SU-DHL-6 (cell line): ENCODE measurements around the gene ZNF862.

Experiments used
- H2AFZ ChIP-seq: fragments of 200-600 bp; sonication (generic); 2 replicates; pipeline ENCODE4 v1.6.1; 2014; ENCODE audit warnings: low read depth, mild to moderate bottlenecking, moderate library complexity, mixed read lengths, antibody characterized with exemption, low read length; ENCODE audit not compliant: severe bottlenecking
- H3F3A ChIP-seq: fragments of 200-600 bp; shearing (Covaris generic); 2 replicates; pipeline ENCODE4 v1.6.0; 2016; ENCODE audit warnings: antibody characterized with exemption, mild to moderate bottlenecking; ENCODE audit not compliant: insufficient read depth
- H3K27ac ChIP-seq: fragments of 200-600 bp; sonication (generic); 2 replicates; pipeline ENCODE4 v1.5.1; 2016; ENCODE audit warnings: low read depth, mild to moderate bottlenecking, low read length, moderate library complexity, mixed read lengths
- H3K27me3 ChIP-seq: fragments of 200-600 bp; sonication (generic), shearing (Covaris generic); 2 replicates; pipeline ENCODE4 v1.6.0; 2014; ENCODE audit warnings: mild to moderate bottlenecking, low read length
- H3K36me3 ChIP-seq: fragments of 200-600 bp; sonication (generic); 2 replicates; pipeline ENCODE4 v1.6.1; 2014; ENCODE audit warnings: mild to moderate bottlenecking, low read length, mixed read lengths
- H3K4me2 ChIP-seq: fragments of 300-600, 200-600 bp; shearing (Covaris generic), sonication (generic); 2 replicates; pipeline ENCODE4 v1.6.0; 2014; ENCODE audit warnings: low read length, low read depth, mild to moderate bottlenecking; ENCODE audit not compliant: poor library complexity, severe bottlenecking
- H3K4me3 ChIP-seq: fragments of 200-600 bp; sonication (generic); 2 replicates; pipeline ENCODE4 v1.5.1; 2014; ENCODE audit warnings: antibody characterized with exemption, low read length, mild to moderate bottlenecking, mixed read lengths; ENCODE audit not compliant: insufficient read depth, poor library complexity, severe bottlenecking
- H3K79me2 ChIP-seq: fragments of 200-600 bp; sonication (generic); 2 replicates; pipeline ENCODE4 v1.6.1; 2014; ENCODE audit warnings: mild to moderate bottlenecking, low read length, moderate library complexity; ENCODE audit not compliant: insufficient read depth
- H3K9ac ChIP-seq: fragments of 200-600 bp; sonication (generic); 2 replicates; pipeline ENCODE4 v1.7.0; 2014; ENCODE audit warnings: mild to moderate bottlenecking, low read length
- H3K9me2 ChIP-seq: fragments of 200-600 bp; sonication (generic); replicated peaks from 2 replicates; pipeline ENCODE4 v1.6.1; 2014; ENCODE audit warnings: low read length; ENCODE audit not compliant: insufficient read depth
- H3K9me3 ChIP-seq: fragments of 200-600 bp; sonication (generic); 2 replicates; pipeline ENCODE4 v1.6.1; 2014; ENCODE audit warnings: low read length, mixed read lengths; ENCODE audit not compliant: insufficient read depth
- H4K20me1 ChIP-seq: fragments of 200-600 bp; sonication (generic); 2 replicates; pipeline ENCODE4 v1.6.1; 2014; ENCODE audit warnings: low read depth, mild to moderate bottlenecking, antibody characterized with exemption, low read length, moderate library complexity, mixed read lengths
- EZH2phosphoT487 ChIP-seq: fragments of 200-600 bp; sonication (generic), shearing (Covaris generic); conservative IDR thresholded peaks from 2 replicates; pipeline ENCODE4 v1.6.1; 2018; ENCODE audit warnings: mild to moderate bottlenecking, antibody characterized with exemption, low read length, moderate library complexity, mixed read lengths
- TF ChIP-seq, protein P1 (sequence below): fragments of 200-600 bp; sonication (generic); IDR thresholded peaks from one replicate; pipeline ENCODE4 v1.5.1; 2017; ENCODE audit warnings: antibody characterized with exemption, mild to moderate bottlenecking, low read length, moderate library complexity; ENCODE audit not compliant: insufficient read depth, poor library complexity, severe bottlenecking

Gene ZNF862

DNA sequence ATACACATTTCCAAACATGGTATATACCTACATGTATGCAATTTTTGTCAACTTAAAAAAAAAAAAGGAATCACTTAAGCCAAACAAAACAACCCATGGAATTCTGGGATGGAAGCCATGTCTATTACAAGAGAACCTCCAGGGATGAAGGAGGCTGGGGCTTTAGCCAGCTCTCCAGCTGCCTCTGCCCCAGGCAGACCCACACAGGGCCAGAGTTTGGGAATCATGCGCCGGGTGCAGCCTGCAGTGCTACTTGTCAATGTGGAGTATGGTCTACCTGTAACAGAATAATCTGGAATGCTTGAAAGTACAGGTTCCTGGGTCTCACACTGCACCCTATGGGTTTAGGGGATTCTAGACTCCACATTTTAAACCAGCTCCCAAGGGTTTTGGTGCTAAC is 46.4 kb downstream of the ZNF862 start:
- Histone ChIP-seq H3K9ac (no peak overlapping the region), H4K20me1 (no peaks in the 10 kb centered on the region), H3K9me3 (no peaks in the 10 kb centered on the region), H3K79me2 (no peaks in the 10 kb centered on the region), H3K36me3 (no peaks in the 10 kb centered on the region), H2AFZ (no peak overlapping the region), H3K27ac (no peak overlapping the region), H3K27me3 (no peaks in the 10 kb centered on the region), H3K9me2 (no peaks in the 10 kb centered on the region), H3K4me2 (no peak overlapping the region), H3F3A (no peaks in the 10 kb centered on the region), H3K4me3 (no peak overlapping the region)
- TF ChIP-seq, protein P1, sequence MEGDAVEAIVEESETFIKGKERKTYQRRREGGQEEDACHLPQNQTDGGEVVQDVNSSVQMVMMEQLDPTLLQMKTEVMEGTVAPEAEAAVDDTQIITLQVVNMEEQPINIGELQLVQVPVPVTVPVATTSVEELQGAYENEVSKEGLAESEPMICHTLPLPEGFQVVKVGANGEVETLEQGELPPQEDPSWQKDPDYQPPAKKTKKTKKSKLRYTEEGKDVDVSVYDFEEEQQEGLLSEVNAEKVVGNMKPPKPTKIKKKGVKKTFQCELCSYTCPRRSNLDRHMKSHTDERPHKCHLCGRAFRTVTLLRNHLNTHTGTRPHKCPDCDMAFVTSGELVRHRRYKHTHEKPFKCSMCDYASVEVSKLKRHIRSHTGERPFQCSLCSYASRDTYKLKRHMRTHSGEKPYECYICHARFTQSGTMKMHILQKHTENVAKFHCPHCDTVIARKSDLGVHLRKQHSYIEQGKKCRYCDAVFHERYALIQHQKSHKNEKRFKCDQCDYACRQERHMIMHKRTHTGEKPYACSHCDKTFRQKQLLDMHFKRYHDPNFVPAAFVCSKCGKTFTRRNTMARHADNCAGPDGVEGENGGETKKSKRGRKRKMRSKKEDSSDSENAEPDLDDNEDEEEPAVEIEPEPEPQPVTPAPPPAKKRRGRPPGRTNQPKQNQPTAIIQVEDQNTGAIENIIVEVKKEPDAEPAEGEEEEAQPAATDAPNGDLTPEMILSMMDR: no peak
- TF ChIP-seq EZH2phosphoT487: no peak

DNA sequence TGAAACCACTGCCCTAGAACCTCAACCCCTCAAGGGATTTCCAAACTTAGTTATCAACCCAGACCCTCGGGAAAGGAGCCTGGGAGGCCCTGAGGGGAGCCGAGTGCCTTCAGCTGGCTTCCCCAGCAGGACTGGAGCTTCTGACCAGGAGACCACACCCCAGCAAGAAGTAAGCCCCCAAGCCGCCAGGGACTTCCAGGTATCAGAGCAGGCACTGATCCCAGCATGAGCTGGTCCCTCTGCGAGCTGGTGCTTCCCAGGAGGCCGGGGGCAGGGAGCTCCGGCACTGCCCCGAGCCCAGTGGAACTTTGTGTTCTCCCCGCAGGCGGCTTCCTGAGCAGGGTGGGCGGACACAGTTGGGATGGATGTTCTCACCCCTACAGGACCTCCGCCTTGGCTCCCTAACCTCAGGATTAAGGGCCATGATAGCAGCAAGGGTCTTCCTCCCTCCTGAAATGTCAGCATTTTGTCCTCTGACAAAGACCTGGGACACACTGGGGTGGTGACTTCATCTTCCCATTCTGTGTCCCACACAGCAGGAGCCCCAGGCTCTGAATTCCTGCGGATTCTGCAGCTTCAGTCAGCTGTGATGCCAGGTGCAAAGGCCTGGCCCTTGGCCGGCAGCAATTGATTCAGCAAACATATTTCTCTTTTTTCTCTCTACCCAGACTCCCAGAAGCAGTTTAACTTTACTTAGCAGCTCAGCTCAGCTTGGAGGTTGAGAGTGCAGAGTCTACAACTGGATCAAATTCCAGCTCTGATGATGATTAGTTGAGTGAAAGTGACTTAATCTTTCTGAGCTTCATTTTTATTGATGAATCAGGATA is 47.2 kb downstream of the ZNF862 start:
- Histone ChIP-seq H2AFZ (no peak overlapping the region), H3K36me3 (no peaks in the 10 kb centered on the region), H3K4me2 (no peak overlapping the region), H3K27ac (no peak overlapping the region), H3K79me2 (no peaks in the 10 kb centered on the region), H3K9me3 (no peaks in the 10 kb centered on the region), H3K9me2 (no peaks in the 10 kb centered on the region), H3F3A (no peaks in the 10 kb centered on the region), H3K27me3 (no peaks in the 10 kb centered on the region), H4K20me1 (no peaks in the 10 kb centered on the region), H3K4me3 (no peak overlapping the region), H3K9ac (no peak overlapping the region)
- TF ChIP-seq, protein P1: no peak
- TF ChIP-seq EZH2phosphoT487: no peak

DNA sequence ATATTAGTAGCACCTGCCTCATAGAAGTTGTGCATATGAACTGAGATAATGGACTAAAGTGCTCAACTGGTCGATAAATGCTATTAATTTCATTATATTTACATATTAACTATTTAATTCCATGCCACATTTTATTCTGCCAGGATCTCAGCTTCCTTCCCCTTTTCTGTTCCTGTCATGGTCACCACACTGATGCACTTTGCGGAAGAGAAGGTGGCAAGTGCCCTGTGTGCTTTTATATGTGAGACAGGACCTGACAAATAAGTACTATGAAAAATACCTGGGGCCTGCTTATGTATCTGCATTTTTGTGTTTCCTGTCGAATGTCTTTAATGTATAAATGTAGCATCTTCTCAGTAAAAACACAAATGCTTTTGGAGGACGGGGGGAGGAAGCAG is 47.8 kb downstream of the ZNF862 start:
- TF ChIP-seq, protein P1: no peak
- TF ChIP-seq EZH2phosphoT487: no peak
- no peak overlapping the region for H3K4me3 ChIP-seq
- H2AFZ ChIP-seq: no peak overlapping the region
- no peak overlapping the region for H3K27ac ChIP-seq
- no peaks in the 10 kb centered on the region for H3F3A ChIP-seq
- H3K9ac ChIP-seq: no peak overlapping the region
- H3K9me2 ChIP-seq: no peaks in the 10 kb centered on the region
- no peaks in the 10 kb centered on the region for H3K79me2 ChIP-seq
- H3K4me2 ChIP-seq: no peak overlapping the region
- H3K36me3 ChIP-seq: no peaks in the 10 kb centered on the region
- no peaks in the 10 kb centered on the region for H4K20me1 ChIP-seq
- no peaks in the 10 kb centered on the region for H3K9me3 ChIP-seq
- no peaks in the 10 kb centered on the region for H3K27me3 ChIP-seq
